A549 treated with DMSO at 1 μM for 4 hours (cell line): ENCODE data around the gene DKK2. TPM values are rescaled to one million over a fixed set of nuclear protein-coding genes. Genes with fewer than 3 reads are reported as not detected.

ENCODE experiments used
- total RNA-seq: library from RNA; stranded (reverse); fragments of 200-300 nt; extraction: Qiagen RNA extraction; gene quantifications from 5 replicates; pipeline ENCODE4 v1.2.3, GENCODE V29; 2022; ENCODE audit warnings: low read depth

Gene DKK2, protein sequence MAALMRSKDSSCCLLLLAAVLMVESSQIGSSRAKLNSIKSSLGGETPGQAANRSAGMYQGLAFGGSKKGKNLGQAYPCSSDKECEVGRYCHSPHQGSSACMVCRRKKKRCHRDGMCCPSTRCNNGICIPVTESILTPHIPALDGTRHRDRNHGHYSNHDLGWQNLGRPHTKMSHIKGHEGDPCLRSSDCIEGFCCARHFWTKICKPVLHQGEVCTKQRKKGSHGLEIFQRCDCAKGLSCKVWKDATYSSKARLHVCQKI
- not detected in 5 replicates for total RNA-seq

DNA sequence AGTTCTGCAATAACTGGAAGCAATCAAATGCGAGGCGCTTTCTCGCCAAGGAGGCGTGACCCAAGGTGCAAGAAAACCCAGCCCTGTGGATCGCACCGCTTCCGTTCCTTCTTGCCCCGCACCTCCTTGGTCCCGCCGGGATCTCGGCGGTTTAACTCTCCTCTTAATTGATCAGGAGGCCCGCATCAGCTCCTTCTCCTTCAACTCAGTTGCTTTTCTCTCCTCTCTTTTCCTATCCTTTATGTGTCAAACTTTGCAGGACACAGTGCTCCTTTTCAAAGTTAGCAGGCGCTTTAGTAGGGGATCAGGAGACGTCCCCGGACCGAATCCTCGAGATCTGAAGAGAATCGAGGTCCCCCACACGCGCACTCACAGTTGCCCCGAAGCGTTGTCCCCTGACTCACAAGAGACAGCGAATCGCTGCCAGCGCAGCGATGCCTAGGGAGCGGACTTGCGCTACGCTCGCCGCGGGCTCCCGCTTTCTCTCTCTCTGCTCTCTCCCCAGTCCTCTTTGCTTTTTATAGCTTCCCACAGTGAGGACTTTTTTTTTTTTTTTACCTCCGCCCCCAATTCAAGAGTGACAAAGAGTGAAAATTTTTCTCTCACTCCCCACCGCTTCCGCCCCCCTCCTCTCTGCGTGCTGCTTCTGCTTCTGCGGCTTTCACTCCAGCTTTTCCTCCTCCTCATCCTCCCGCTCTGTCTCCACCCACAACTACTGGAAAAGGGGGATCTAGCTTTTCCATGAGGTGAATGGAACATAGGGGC is at the start of gene DKK2:
Gene DKK2 (minus strand): TSS at position 495 of the 765 bp plus-strand sequence. CDS start 722 bp downstream, outside the sequence.

